ENCODE data around the gene AFTPH. TPM values are rescaled to one million over a fixed set of nuclear protein-coding genes. Genes with fewer than 3 reads are reported as not detected.

The AFTPH gene
- total RNA-seq, 1 donor from 2014 or later: 28.9 TPM

DNA sequence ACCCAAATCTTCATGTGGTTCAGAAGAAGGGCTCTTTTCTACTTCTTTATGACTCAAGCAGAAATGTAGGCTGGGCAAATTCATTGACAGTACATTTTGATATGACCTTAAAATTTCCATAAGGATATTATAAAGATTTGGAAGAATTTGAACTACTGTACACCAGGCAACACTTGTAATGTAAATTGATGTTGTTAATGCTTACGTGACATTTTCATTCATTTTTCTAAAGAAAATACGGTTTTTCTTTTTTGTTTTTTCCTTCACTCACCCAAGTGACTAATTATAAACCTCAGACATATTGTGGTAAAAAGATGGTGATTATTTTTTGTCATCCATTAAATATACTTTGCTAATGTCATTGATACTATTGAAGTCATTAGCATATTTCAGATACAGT, 17.4 kb downstream of the AFTPH start:
- no peaks in the 10 kb centered on the region for H3K9me3 Mint-ChIP-seq (ENCODE audit: low read depth)
- no peaks in the 10 kb centered on the region for H3K36me3 Mint-ChIP-seq (ENCODE audit: insufficient read depth)
- no peak overlapping the region for H3K4me3 Mint-ChIP-seq (ENCODE audit: low read depth)
- no peaks in the 10 kb centered on the region for H3K27me3 Mint-ChIP-seq
- peaks cover 18% of the 10 kb centered on the region for H3K4me1 Mint-ChIP-seq (ENCODE audit: low read depth)
- TF ChIP-seq, protein P1, sequence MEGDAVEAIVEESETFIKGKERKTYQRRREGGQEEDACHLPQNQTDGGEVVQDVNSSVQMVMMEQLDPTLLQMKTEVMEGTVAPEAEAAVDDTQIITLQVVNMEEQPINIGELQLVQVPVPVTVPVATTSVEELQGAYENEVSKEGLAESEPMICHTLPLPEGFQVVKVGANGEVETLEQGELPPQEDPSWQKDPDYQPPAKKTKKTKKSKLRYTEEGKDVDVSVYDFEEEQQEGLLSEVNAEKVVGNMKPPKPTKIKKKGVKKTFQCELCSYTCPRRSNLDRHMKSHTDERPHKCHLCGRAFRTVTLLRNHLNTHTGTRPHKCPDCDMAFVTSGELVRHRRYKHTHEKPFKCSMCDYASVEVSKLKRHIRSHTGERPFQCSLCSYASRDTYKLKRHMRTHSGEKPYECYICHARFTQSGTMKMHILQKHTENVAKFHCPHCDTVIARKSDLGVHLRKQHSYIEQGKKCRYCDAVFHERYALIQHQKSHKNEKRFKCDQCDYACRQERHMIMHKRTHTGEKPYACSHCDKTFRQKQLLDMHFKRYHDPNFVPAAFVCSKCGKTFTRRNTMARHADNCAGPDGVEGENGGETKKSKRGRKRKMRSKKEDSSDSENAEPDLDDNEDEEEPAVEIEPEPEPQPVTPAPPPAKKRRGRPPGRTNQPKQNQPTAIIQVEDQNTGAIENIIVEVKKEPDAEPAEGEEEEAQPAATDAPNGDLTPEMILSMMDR (IDR thresholded peaks at IDR 0.05; ENCODE audit: unreplicated experiment): no peak
- DNase-seq (ENCODE audit: low spot score, unreplicated experiment): no peak
- no peak overlapping the region for H3K27ac Mint-ChIP-seq

DNA sequence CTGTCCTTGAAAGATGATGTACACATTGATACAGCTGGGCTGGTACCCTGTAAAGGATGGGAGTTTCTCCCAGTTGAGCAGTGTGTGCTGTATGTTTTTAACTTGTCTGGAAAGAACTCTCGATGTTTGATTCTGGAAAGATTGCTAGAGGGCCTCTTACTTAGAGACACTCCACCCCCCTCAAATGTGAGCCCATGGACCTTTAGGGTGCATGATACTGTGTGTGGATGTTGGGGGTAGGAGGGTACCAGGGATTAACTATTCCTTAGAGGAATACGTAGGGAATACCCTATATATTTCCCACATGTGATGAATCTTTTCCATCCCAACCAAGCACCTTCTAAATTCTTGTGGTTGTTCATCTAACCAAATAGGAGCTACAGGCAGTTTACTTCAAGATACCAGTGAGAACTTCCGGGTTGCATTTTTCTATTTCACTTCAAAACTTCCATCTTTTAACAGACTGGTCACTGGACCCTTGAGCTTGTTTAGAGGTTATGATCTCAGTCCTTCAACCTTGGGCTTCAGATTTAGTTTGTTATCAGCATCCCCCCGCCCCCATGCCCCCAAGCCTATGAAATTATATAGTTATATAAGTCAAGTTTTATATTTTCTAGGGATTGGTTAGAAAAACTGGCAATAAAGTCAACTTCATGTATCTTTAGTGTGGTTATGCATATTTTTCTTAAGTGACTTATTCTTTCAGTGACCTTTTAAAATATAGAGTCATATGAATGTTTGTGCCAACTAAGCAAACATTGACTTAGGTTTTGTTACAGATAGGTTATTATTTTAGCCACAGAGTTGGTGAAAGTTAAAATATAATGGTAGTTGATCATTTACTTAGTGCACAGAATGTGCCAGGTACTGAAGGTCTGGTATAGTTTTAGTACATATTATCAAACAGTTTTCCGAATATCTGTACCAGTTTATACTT, 18.2 kb downstream of the AFTPH start:
- H3K36me3 Mint-ChIP-seq (ENCODE audit: insufficient read depth): peaks cover 2% of the 10 kb centered on the region
- no peaks in the 10 kb centered on the region for H3K9me3 Mint-ChIP-seq (ENCODE audit: low read depth)
- TF ChIP-seq, protein P1 (IDR thresholded peaks at IDR 0.05; ENCODE audit: unreplicated experiment): no peak
- no peak for DNase-seq (ENCODE audit: low spot score, unreplicated experiment)
- no peak overlapping the region for H3K27ac Mint-ChIP-seq
- H3K27me3 Mint-ChIP-seq: no peaks in the 10 kb centered on the region
- peaks cover 18% of the 10 kb centered on the region for H3K4me1 Mint-ChIP-seq (ENCODE audit: low read depth)
- no peak overlapping the region for H3K4me3 Mint-ChIP-seq (ENCODE audit: low read depth)

DNA sequence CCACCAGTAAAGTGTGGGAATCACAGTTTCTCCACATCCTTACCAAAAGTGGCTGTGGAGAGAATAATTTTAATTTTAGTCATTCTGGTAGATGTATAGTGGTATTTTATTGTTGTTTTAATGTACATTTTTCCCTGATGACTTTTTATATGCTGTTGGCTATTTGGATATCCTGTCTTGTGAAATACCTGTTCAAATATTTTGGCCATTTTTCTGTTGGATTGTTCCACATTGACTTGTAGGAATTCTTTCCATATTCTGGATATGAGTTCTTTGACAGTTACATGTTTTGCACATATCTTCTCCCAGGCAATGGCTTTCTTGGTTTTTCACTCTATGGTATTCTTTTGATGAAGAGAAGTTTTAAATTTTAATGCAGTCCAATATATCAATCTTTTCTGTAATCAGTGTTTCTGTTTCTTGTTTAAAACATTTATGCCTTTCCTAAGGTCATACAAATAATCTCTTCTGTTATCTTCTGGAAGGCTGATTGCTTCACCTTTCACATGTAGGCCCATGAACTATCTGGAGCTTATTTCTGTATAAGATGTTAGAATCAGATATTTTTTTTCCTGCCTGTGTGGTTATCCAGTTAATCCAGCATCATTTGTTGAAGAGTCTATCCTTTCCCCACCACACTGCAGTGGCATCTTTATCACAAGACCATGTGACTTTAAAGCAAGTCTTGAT, 19.0 kb downstream of the AFTPH start:
- Mint-ChIP-seq H3K4me1 (ENCODE audit: low read depth) (peaks cover 18% of the 10 kb centered on the region), H3K27ac (no peak overlapping the region), H3K27me3 (no peaks in the 10 kb centered on the region), H3K36me3 (ENCODE audit: insufficient read depth) (peaks cover 2% of the 10 kb centered on the region), H3K9me3 (ENCODE audit: low read depth) (no peaks in the 10 kb centered on the region), H3K4me3 (ENCODE audit: low read depth) (no peak overlapping the region)
- no peak for DNase-seq (ENCODE audit: low spot score, unreplicated experiment)
- TF ChIP-seq, protein P1 (IDR thresholded peaks at IDR 0.05; ENCODE audit: unreplicated experiment): no peak

DNA sequence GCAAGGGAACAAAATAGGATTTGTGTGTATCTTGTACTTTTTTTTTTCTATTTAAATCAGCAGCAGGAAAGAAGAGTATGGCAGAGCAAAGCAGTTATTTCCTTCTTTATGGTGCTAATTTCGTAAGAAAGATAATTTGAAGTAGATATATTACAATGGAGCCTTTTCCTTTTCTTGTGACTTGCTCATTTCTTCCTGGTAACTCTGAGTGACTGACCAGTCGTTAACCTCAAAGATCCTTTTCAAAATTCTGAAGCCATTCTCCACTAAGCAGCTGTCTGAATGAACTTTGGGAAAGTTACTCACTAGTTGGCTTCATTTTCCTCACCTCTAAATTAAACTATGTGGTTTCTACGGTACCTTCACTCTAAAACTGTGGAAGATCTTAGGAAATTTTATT, 24.6 kb downstream of the AFTPH start:
- no peaks in the 10 kb centered on the region for H3K27me3 Mint-ChIP-seq
- H3K9me3 Mint-ChIP-seq (ENCODE audit: low read depth): no peaks in the 10 kb centered on the region
- peaks cover 5% of the 10 kb centered on the region for H3K4me1 Mint-ChIP-seq (ENCODE audit: low read depth)
- no peak for DNase-seq (ENCODE audit: low spot score, unreplicated experiment)
- TF ChIP-seq, protein P1 (IDR thresholded peaks at IDR 0.05; ENCODE audit: unreplicated experiment): no peak
- H3K4me3 Mint-ChIP-seq (ENCODE audit: low read depth): no peak overlapping the region
- peaks cover 8% of the 10 kb centered on the region for H3K36me3 Mint-ChIP-seq (ENCODE audit: insufficient read depth)
- no peak overlapping the region for H3K27ac Mint-ChIP-seq

DNA sequence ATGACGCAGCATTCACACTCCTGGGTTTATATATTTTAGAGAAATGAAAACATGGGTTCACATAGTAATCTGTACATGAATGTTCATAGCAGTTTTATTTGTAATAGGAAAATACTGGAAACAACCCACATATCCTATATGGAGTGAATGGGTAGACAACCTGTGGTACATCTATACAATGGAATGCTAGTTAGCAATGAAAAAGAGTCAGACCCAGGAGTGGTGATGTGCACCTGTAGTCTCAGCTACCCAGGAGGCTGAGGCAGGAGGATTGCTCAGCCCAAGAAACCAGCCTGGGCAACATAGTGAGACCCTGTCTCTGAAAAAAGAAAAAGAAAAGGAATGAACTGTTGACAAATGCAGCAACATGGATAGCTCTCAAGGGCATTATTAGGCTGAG, 25.9 kb downstream of the AFTPH start:
- H3K27ac Mint-ChIP-seq: no peak overlapping the region
- H3K4me1 Mint-ChIP-seq (ENCODE audit: low read depth): peaks cover 2% of the 10 kb centered on the region
- DNase-seq (ENCODE audit: low spot score, unreplicated experiment): no peak
- TF ChIP-seq, protein P1 (IDR thresholded peaks at IDR 0.05; ENCODE audit: unreplicated experiment): no peak
- no peak overlapping the region for H3K4me3 Mint-ChIP-seq (ENCODE audit: low read depth)
- H3K27me3 Mint-ChIP-seq: no peaks in the 10 kb centered on the region
- H3K9me3 Mint-ChIP-seq (ENCODE audit: low read depth): no peaks in the 10 kb centered on the region
- H3K36me3 Mint-ChIP-seq (ENCODE audit: insufficient read depth): peaks cover 8% of the 10 kb centered on the region

All from progenitor cell of endocrine pancreas (in vitro differentiated cells).